A549 (cell line): ENCODE measurements around the gene EYA2. TPM values are rescaled to one million over a fixed set of nuclear protein-coding genes. Genes with fewer than 3 reads are reported as not detected.

ENCODE experiments used
- ATAC-seq, 2 experiments: fragments of 200-7000 bp in 1 of 2; fragments of >200 bp in 1 of 2; cut with Nextera tagmentation in 1 of 2; cut with Tn5 transposase in 1 of 2; 3 replicates each; pipeline versions ENCODE4 v1.8.0 to v1.9.1; 2018 to 2020; ENCODE audit warnings: mild to moderate bottlenecking in 1 of 2, moderate library complexity in 1 of 2
- CTCF ChIA-PET: fragments of 300-600 bp; sonication (Branson Sonifier 250); formaldehyde crosslinking; extraction: SDS; loops from one replicate; lab custom pipeline; 2021; ENCODE audit warnings: antibody characterized with exemption, inconsistent platforms; lab: Yijun Ruan, JAX
- POLR2A ChIA-PET: fragments of 350-600 bp; formaldehyde crosslinking; extraction: SDS; loops from one replicate; lab custom pipeline; 2021; ENCODE audit warnings: antibody characterized with exemption, inconsistent platforms; lab: Yijun Ruan, JAX
- DNase-seq, 2 experiments: peaks; one replicate each; pipeline versions ENCODE4 v3.0.0 to v3.0.0-alpha.2; 2011 to 2016; ENCODE audit warnings: low read depth in 1 of 2, low spot score in 1 of 2
- FAIRE-seq: peaks from 2 replicates; lab custom pipeline; 2011; peaks lifted over from hg19 to GRCh38; lab: Jason Lieb, UNC
- H3K27ac ChIP-seq, 2 experiments: fragments of >200 bp; sonication (Bioruptor Twin); formaldehyde crosslinking; 3 replicates each; pipeline ENCODE4 v1.5.1; 2016 to 2017
- H3K4me1 ChIP-seq: fragments of >200 bp; sonication (Bioruptor Twin); formaldehyde crosslinking; 3 replicates; pipeline ENCODE4 v1.6.1; 2016
- H3K4me2 ChIP-seq: fragments of >200 bp; sonication (Bioruptor Twin); formaldehyde crosslinking; 3 replicates; pipeline ENCODE4 v1.6.1; 2016
- H3K4me3 ChIP-seq: fragments of >200 bp; sonication (Bioruptor Twin); formaldehyde crosslinking; 3 replicates; pipeline ENCODE4 v1.5.1; 2016
- H3K9me3 ChIP-seq: fragments of >200 bp; sonication (Bioruptor Twin); formaldehyde crosslinking; 3 replicates; pipeline ENCODE4 v1.6.1; 2016
- BHLHE40 ChIP-seq: IDR thresholded peaks from 2 replicates; pipeline ENCODE4 v1.6.1; 2012; ENCODE audit warnings: low read depth, low read length, inconsistent platforms
- CBX8 ChIP-seq: fragments of 200-600 bp; sonication (generic); IDR thresholded peaks from 2 replicates; pipeline ENCODE4 v1.6.1; 2016
- CHD4 ChIP-seq: fragments of 200-600 bp; sonication (generic); IDR thresholded peaks from 2 replicates; pipeline ENCODE4 v1.6.1; 2016; ENCODE audit warnings: antibody characterized with exemption, mild to moderate bottlenecking, borderline replicate concordance
- ESRRA ChIP-seq: fragments of 150-350 bp; IDR thresholded peaks from 2 replicates; pipeline ENCODE4 v1.6.1; 2014; ENCODE audit warnings: mild to moderate bottlenecking, low read length, borderline replicate concordance
- FOSB ChIP-seq: fragments of 250-450 bp; sonication (Bioruptor Pico); IDR thresholded peaks from 2 replicates; pipeline ENCODE4 v1.5.0; 2020; ENCODE audit warnings: mild to moderate bottlenecking, moderate library complexity
- FOXS1 ChIP-seq: fragments of 250-450 bp; sonication (Bioruptor Pico); IDR thresholded peaks from 2 replicates; pipeline ENCODE4 v1.5.0; 2020; ENCODE audit warnings: mild to moderate bottlenecking, moderate library complexity
- HDAC2 ChIP-seq: fragments of 200-600 bp; sonication (generic); IDR thresholded peaks from 2 replicates; pipeline ENCODE4 v1.6.1; 2016
- HOXB5 ChIP-seq: fragments of 250-450 bp; sonication (Bioruptor Pico); IDR thresholded peaks from 2 replicates; pipeline ENCODE4 v1.5.0; 2020; ENCODE audit warnings: mild to moderate bottlenecking, moderate library complexity
- JUN ChIP-seq, 2 experiments: fragments of >200 bp; sonication (Bioruptor Twin); formaldehyde crosslinking; IDR thresholded peaks; 2 replicates in 1 of 2; 3 replicates in 1 of 2; pipeline ENCODE4 v1.6.1; 2016 to 2017
- JUNB ChIP-seq: fragments of >200 bp; sonication (Bioruptor Twin); formaldehyde crosslinking; IDR thresholded peaks from 2 replicates; pipeline ENCODE4 v1.6.1; 2016
- KDM5A ChIP-seq: fragments of 200-600 bp; sonication (generic); IDR thresholded peaks from 2 replicates; pipeline ENCODE4 v1.6.1; 2016; ENCODE audit warnings: antibody characterized with exemption, mild to moderate bottlenecking
- MAFK ChIP-seq: fragments of 450-650 bp; IDR thresholded peaks from 2 replicates; pipeline ENCODE4 v1.6.1; 2014; ENCODE audit not compliant: partially characterized antibody
- MAZ ChIP-seq: fragments of 150-350 bp; IDR thresholded peaks from 2 replicates; pipeline ENCODE4 v1.6.1; 2014; ENCODE audit warnings: antibody characterized with exemption, low read depth, low read length, borderline replicate concordance
- NPAS2 ChIP-seq: fragments of 250-450 bp; sonication (Bioruptor Pico); IDR thresholded peaks from 2 replicates; pipeline ENCODE4 v1.8.0; 2022; ENCODE audit warnings: mild to moderate bottlenecking, moderate library complexity, borderline replicate concordance
- NR3C1 ChIP-seq: fragments of >200 bp; sonication (Bioruptor Twin); formaldehyde crosslinking; IDR thresholded peaks from 3 replicates; pipeline ENCODE4 v1.6.1; 2017
- PHF8 ChIP-seq: fragments of 200-600 bp; sonication (generic); IDR thresholded peaks from 2 replicates; pipeline ENCODE4 v1.6.1; 2016; ENCODE audit warnings: low read depth, mild to moderate bottlenecking, antibody characterized with exemption, moderate library complexity, borderline replicate concordance
- POLR2AphosphoS2 ChIP-seq: conservative IDR thresholded peaks from 2 replicates; pipeline ENCODE4 v1.6.1; 2012; ENCODE audit warnings: low read length, improper control_type of control experiment, inconsistent platforms
- RARB ChIP-seq: fragments of 250-450 bp; sonication (Bioruptor Pico); IDR thresholded peaks from 2 replicates; pipeline ENCODE4 v1.8.0; 2021; ENCODE audit warnings: mild to moderate bottlenecking, moderate library complexity
- RFX5 ChIP-seq: fragments of 450-650 bp; IDR thresholded peaks from 2 replicates; pipeline ENCODE4 v1.7.1; 2014; ENCODE audit warnings: antibody characterized with exemption, mild to moderate bottlenecking, moderate library complexity
- RNF2 ChIP-seq: fragments of 200-600 bp; sonication (generic); IDR thresholded peaks from 2 replicates; pipeline ENCODE4 v1.6.1; 2016; ENCODE audit warnings: low read depth, mild to moderate bottlenecking, antibody characterized with exemption, moderate library complexity, borderline replicate concordance
- SREBF2 ChIP-seq: fragments of 450-650 bp; IDR thresholded peaks from 2 replicates; pipeline ENCODE4 v1.6.1; 2014; ENCODE audit warnings: mild to moderate bottlenecking, moderate library complexity
- TFCP2L1 ChIP-seq: fragments of 250-450 bp; sonication (Bioruptor Pico); IDR thresholded peaks from 2 replicates; pipeline ENCODE4 v1.5.0; 2021; ENCODE audit warnings: mild to moderate bottlenecking
- TP53 ChIP-seq: fragments of 250-450 bp; sonication (Bioruptor Pico); IDR thresholded peaks from 2 replicates; pipeline ENCODE4 v1.5.0; 2021; ENCODE audit warnings: mild to moderate bottlenecking, moderate library complexity
- WGBS: methylation state at CpG from one replicate; pipeline ENCODE4 v1.1.6; 2017; ENCODE audit errors: missing lambda C conversion rate; 5-methylcytosine and 5-hydroxymethylcytosine counted together
- polyA plus RNA-seq, 4 experiments: library from polyadenylated mRNA; depleted of rRNA in 3 of 4; stranded (reverse); fragments of >200 nt; fragmentation: RNase III in 1 of 4; extraction: RNeasy Plus Mini Kit Qiagen cat#74134 plus additional on column Dnase treatment in 1 of 4; gene quantifications; 2 replicates in 3 of 4; 3 replicates in 1 of 4; pipeline ENCODE4 v1.2.3, GENCODE V29; 2011 to 2017
- TF ChIP-seq, protein P1 (sequence below): IDR thresholded peaks from 2 replicates; pipeline ENCODE4 v1.6.1; 2012
- TF ChIP-seq, protein P2 (sequence below): fragments of 450-650 bp; IDR thresholded peaks from 2 replicates; pipeline ENCODE4 v1.6.1; 2014; ENCODE audit warnings: antibody characterized with exemption
- TF ChIP-seq, protein P3 (sequence below): fragments of 150-350 bp; IDR thresholded peaks from 2 replicates; pipeline ENCODE4 v1.6.1; 2014; ENCODE audit warnings: low read depth, mild to moderate bottlenecking, low read length
- TF ChIP-seq, protein P4 (sequence below): fragments of 250-450 bp; sonication (Bioruptor Pico); IDR thresholded peaks from 2 replicates; pipeline ENCODE4 v1.5.0; 2020; ENCODE audit warnings: low read depth, mild to moderate bottlenecking, moderate library complexity

The EYA2 gene
- polyA plus RNA-seq, 2 of the 4 experiments (the other 2 are of a cell fraction) = 4.5 to 4.6 TPM

DNA sequence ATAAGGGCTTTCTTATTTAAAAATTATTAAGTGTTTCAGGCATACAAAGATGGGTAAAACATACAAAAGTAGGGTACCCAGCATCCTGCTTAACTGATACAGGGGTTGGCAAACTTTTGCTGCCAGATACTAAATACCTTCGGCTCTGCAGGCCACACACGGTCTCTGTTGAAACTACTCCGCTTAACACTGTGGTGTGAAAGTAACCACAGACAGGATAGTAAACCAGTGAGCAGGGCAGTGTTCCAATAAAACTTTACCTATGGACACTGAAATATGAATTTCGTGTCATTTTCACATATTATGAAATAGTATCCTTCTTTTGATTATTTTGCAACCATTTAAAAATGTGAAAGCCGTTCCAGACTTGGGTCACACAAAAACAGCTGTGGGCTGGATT lies 92.4 kb downstream of the EYA2 start:
- no peak overlapping the region for H3K27ac ChIP-seq
- peaks cover 10% of the 10 kb centered on the region; the same call in 1 of the 3 replicates for H3K4me1 ChIP-seq
- FAIRE-seq (no peak), DNase-seq (no peak), ATAC-seq (no peak)
- 77% methylated on average over 5 of the region's 5 CpGs for WGBS
- ChIA-PET POLR2A (no interaction called here), CTCF (no interaction called here)
- H3K4me3 ChIP-seq = no peak overlapping the region
- H3K9me3 ChIP-seq = no peaks in the 10 kb centered on the region; the same call in 2 of the 3 replicates
- no peak overlapping the region for H3K4me2 ChIP-seq
- TF ChIP-seq BHLHE40 (no peak), CHD4 (no peak), CBX8 (no peak), KDM5A (no peak), HDAC2 (no peak), SREBF2 (no peak), FOXS1 (CRISPR knock-in tag) (no peak), JUNB (no peak)
- TF ChIP-seq, protein P1, sequence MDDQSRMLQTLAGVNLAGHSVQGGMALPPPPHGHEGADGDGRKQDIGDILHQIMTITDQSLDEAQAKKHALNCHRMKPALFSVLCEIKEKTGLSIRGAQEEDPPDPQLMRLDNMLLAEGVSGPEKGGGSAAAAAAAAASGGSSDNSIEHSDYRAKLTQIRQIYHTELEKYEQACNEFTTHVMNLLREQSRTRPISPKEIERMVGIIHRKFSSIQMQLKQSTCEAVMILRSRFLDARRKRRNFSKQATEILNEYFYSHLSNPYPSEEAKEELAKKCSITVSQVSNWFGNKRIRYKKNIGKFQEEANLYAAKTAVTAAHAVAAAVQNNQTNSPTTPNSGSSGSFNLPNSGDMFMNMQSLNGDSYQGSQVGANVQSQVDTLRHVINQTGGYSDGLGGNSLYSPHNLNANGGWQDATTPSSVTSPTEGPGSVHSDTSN = no peak

DNA sequence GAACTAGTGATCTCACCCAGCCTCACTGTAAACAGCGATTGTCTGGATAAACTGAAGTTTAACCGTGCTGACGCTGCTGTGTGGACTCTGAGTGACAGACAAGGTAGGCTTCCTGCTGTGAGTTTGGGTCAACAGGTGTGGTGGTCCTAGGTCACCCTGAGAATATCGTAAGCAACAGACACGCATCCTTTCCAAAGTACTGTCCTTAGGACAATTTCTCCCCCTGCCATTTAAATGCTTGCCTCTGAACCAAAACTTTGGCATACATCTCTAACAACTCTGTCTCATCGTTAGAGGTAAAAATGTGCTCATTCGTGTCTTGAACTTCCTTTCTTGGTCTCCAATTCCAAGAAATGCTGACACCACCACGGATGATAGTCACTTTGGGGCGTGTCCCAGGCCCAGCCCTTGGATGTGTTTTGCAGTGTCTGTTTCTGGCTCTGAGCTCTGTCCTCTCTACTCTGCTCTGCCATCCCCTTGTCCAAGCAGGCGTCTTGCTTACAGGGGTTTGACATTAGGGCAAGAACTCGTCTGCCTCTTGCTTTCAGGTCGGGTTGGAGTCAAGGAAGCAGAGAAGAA lies 95.5 kb downstream of the EYA2 start:
- ATAC-seq (no peak), FAIRE-seq (no peak), DNase-seq (no peak)
- Histone ChIP-seq H3K4me2 (no peak overlapping the region; the same call in 2 of the 3 replicates), H3K27ac (peak overlapping the region in 1 of 2 experiments; percentile 13; a peak in 1 of 6 replicates), H3K4me1 (peaks cover 10% of the 10 kb centered on the region; the same call in 1 of the 3 replicates), H3K4me3 (no peak overlapping the region), H3K9me3 (no peaks in the 10 kb centered on the region)
- 57% methylated on average over 12 of the region's 12 CpGs for WGBS
- ChIA-PET CTCF (interaction anchor here (0.7 to 1.0 kb wide), 3 partner anchors 9 to 232 kb away, joined by 3 read pairs; no protein-coding TSS in a partner anchor), POLR2A (no interaction called here)
- TF ChIP-seq JUN (IDR thresholded peaks at IDR 0.05) (no peak), CHD4 (no peak), POLR2AphosphoS2 (no peak), PHF8 (no peak), FOSB (CRISPR knock-in tag) (no peak), NPAS2 (CRISPR knock-in tag) (no peak), ESRRA (no peak), MAFK (no peak)
- TF ChIP-seq, protein P2, sequence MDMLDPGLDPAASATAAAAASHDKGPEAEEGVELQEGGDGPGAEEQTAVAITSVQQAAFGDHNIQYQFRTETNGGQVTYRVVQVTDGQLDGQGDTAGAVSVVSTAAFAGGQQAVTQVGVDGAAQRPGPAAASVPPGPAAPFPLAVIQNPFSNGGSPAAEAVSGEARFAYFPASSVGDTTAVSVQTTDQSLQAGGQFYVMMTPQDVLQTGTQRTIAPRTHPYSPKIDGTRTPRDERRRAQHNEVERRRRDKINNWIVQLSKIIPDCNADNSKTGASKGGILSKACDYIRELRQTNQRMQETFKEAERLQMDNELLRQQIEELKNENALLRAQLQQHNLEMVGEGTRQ = no peak

DNA sequence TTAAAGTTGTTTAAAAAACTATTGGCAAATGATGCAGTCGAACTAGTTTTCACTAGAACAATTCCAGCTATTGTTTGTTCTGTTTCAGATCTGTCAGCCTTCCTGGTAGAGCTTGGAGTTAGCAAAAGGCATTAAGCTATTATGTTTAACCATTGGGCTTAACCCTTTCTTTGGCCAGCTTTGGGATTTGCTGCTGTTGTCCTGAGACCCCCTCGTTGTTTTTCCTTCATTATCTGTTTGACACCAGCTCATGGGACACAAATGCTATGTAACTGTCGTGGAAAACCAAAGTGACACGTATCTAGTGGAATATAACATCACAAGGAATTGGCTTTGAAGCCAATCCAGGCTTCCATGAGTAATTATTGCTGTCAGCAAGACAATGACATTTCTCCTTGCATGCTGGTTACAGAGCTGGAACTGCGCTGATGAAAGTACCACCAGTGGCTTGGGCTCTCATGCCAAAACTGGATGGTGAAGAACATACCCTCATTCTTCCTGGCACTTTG lies 96.0 kb downstream of the EYA2 start:
- WGBS = 68% methylated on average over 5 of the region's 5 CpGs
- Histone ChIP-seq H3K27ac (no peak overlapping the region; a peak in 1 of 6 replicates), H3K4me1 (0 out of 3 replicates have a peak, but pooled peaks cover 6% of the 10 kb centered on the region), H3K9me3 (no peaks in the 10 kb centered on the region), H3K4me2 (no peak overlapping the region; the same call in 2 of the 3 replicates), H3K4me3 (no peak overlapping the region)
- no peak for TF ChIP-seq HOXB5
- TF ChIP-seq FOSB (CRISPR knock-in tag) = no peak
- TF ChIP-seq RFX5 = no peak
- no peak for TF ChIP-seq POLR2AphosphoS2
- no peak for ATAC-seq
- ChIA-PET POLR2A (no interaction called here), CTCF (interaction anchor here (0.7 to 1.0 kb wide), 3 partner anchors 8 to 233 kb away, joined by 3 read pairs; no protein-coding TSS in a partner anchor)
- DNase-seq = no peak
- FAIRE-seq = no peak

DNA sequence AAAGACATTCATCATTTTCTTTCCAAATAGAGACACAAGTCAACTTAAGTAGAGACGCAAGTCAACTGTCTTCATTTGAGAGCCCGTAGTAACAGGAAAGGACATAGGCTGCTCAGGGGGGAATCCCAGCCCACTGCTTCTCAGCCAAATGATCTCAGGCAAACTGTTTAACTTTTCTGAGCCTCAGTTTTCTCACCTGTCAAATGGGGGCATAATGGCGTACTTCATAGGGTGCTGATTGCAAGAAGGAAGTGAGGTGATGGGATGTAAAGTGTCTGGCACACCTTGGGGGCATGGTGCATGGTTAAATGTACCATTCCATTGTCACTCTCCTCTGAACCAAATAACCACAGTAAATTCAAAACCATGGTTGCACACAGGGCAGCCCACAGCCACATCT lies 96.5 kb downstream of the EYA2 start:
- POLR2A ChIA-PET = no interaction called here
- no peak for TF ChIP-seq TP53 (CRISPR knock-in tag)
- no peak for TF ChIP-seq NR3C1
- no peak for TF ChIP-seq MAZ
- TF ChIP-seq, protein P2 = no peak
- TF ChIP-seq RARB (CRISPR knock-in tag) = no peak
- TF ChIP-seq TFCP2L1 (CRISPR knock-in tag) = no peak
- TF ChIP-seq, protein P3, sequence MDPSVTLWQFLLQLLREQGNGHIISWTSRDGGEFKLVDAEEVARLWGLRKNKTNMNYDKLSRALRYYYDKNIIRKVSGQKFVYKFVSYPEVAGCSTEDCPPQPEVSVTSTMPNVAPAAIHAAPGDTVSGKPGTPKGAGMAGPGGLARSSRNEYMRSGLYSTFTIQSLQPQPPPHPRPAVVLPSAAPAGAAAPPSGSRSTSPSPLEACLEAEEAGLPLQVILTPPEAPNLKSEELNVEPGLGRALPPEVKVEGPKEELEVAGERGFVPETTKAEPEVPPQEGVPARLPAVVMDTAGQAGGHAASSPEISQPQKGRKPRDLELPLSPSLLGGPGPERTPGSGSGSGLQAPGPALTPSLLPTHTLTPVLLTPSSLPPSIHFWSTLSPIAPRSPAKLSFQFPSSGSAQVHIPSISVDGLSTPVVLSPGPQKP = no peak
- TF ChIP-seq, protein P4, sequence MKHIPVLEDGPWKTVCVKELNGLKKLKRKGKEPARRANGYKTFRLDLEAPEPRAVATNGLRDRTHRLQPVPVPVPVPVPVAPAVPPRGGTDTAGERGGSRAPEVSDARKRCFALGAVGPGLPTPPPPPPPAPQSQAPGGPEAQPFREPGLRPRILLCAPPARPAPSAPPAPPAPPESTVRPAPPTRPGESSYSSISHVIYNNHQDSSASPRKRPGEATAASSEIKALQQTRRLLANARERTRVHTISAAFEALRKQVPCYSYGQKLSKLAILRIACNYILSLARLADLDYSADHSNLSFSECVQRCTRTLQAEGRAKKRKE (CRISPR knock-in tag) = no peak
- TF ChIP-seq CHD4 = no peak
- no peak for TF ChIP-seq RNF2

More for the DNA sequence above, 96.5 kb downstream of the EYA2 start:
- FAIRE-seq (no peak), ATAC-seq (no peak), DNase-seq (no peak)
- no peak overlapping the region for H3K27ac ChIP-seq
- 0 out of 3 replicates have a peak, but pooled peaks cover 6% of the 10 kb centered on the region for H3K4me1 ChIP-seq
- CTCF ChIA-PET = no interaction called here
- no peaks in the 10 kb centered on the region for H3K9me3 ChIP-seq
- no peak overlapping the region for H3K4me3 ChIP-seq
- 96% methylated on average over 3 of the region's 3 CpGs for WGBS
- H3K4me2 ChIP-seq = no peak overlapping the region
